NOMO-1 treated with DMSO at 0.1 percent for 48 hours (cell line): ENCODE results near the gene LIPE.

ENCODE experiments used
- DNase-seq: peaks from one replicate; lab custom pipeline; 2025; ENCODE audit not compliant: unreplicated experiment; lab: John Stamatoyannopoulos, UW

Gene LIPE

GRCh38 chr19:42360787-42361544 is 66.2 kb downstream of the LIPE start:
- no peak for DNase-seq

- no peak for DNase-seq
These were observed 69.9 kb downstream of the LIPE start for GRCh38 chr19:42357290-42357689.

- no peak for DNase-seq
These were observed 70.5 kb downstream of the LIPE start for GRCh38 chr19:42356686-42357085.

- no peak for DNase-seq
These were observed 71.3 kb downstream of the LIPE start for GRCh38 chr19:42355896-42356295.

GRCh38 chr19:42353341-42354015 is 73.7 kb downstream of the LIPE start:
- DNase-seq, result no peak

GRCh38 chr19:42352301-42353259 is 74.6 kb downstream of the LIPE start:
- DNase-seq, result no peak
